ENCODE data around the gene PCDHGA7.

DNA sequence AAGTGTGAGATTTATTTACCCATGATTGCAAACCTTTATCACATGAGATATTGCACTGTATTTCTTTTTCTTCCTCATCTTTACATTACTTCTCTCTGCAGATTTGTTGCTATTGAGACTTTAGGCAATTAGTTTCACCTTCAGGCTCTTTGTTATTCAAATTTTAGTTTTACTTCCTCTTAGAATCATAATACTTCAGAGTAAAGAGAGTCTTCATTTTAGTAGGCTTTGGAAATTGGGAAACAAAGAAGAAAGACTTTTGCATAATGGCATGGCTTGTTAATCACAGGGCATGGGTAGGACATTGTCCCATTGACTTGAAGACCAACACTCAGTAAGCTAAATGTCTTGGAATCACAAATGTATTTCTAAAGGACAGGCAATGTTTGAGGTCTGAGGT is 19.8 kb upstream of the PCDHGA7 start:
- no peak for TF ChIP-seq RAD21 (IDR thresholded peaks at IDR 0.05; ENCODE audit: low read depth)
- TF ChIP-seq CEBPB (IDR thresholded peaks at IDR 0.05): no peak
